Ureter (tissue), 1 donor: ENCODE measurements around the gene NXPE4. TPM values are rescaled to one million over a fixed set of nuclear protein-coding genes. Genes with fewer than 3 reads are reported as not detected.

ENCODE experiments used
- DNase-seq: peaks from one replicate; pipeline ENCODE4 v3.0.0-alpha.2; 2020; ENCODE audit warnings: low spot score
- total RNA-seq: library from RNA; stranded (reverse); gene quantifications from one replicate; pipeline ENCODE4 v1.2.4, GENCODE V29; 2023
- donor health status: DM: yes; HTN: yes; CAD: no.

NXPE4 gene
- total RNA-seq, 1 donor from 2014 or later, result not detected

GRCh38 chr11:114559425-114560310, 35.9 kb downstream of the NXPE4 start, which contains the start of gene NXPE1:
Gene NXPE1 (minus strand): TSS chr11:114559881. CDS start chr11:114551201, 8,680 bp downstream.
- no peak for DNase-seq

- no peak for DNase-seq
These were observed 39.5 kb downstream of the NXPE4 start for GRCh38 chr11:114556135-114556534.

- DNase-seq, result no peak
These were observed 41.9 kb downstream of the NXPE4 start for GRCh38 chr11:114553642-114554041.

GRCh38 chr11:114551060-114551459, 44.5 kb downstream of the NXPE4 start:
- DNase-seq, result no peak

GRCh38 chr11:114525682-114526081, 69.9 kb downstream of the NXPE4 start:
- no peak for DNase-seq

GRCh38 chr11:114524122-114524521, 71.5 kb downstream of the NXPE4 start:
- DNase-seq, result no peak

DNA sequence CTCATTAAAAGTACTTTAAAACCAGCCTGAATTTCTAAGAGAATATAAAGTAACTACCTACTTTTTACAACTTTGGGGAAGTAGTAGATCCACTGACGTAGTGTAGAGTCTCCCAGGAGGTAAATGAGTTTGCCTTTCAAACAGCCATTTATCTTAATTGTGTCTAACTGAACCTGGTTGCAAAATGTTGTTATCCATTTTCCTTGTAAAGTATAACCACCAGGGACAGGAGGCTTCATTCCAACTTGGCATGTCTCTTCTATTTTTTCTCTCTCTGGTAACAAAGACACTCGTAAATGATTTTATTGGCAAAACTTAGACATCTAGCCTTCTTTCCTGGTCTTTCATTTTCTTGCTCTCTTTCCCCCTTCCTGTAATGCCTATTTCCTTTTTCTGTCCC, 72.8 kb downstream of the NXPE4 start:
- no peak for DNase-seq

Other genes starting within 250 kb of the NXPE4 start
- 10.7 TPM for gene C11orf71, start 195.3 kb downstream of the NXPE4 start, total RNA-seq
- 29.2 TPM for gene RBM7, start 195.1 kb downstream of the NXPE4 start, total RNA-seq
- 80.3 TPM for gene REXO2, start 156.3 kb downstream of the NXPE4 start, total RNA-seq
- not detected for gene NXPE1, start 35.9 kb downstream of the NXPE4 start, total RNA-seq
- 0.21 TPM for gene NXPE2, start 82.7 kb upstream of the NXPE4 start, total RNA-seq